Measurements from ENCODE around the gene ARHGEF7.

ARHGEF7 gene

DNA sequence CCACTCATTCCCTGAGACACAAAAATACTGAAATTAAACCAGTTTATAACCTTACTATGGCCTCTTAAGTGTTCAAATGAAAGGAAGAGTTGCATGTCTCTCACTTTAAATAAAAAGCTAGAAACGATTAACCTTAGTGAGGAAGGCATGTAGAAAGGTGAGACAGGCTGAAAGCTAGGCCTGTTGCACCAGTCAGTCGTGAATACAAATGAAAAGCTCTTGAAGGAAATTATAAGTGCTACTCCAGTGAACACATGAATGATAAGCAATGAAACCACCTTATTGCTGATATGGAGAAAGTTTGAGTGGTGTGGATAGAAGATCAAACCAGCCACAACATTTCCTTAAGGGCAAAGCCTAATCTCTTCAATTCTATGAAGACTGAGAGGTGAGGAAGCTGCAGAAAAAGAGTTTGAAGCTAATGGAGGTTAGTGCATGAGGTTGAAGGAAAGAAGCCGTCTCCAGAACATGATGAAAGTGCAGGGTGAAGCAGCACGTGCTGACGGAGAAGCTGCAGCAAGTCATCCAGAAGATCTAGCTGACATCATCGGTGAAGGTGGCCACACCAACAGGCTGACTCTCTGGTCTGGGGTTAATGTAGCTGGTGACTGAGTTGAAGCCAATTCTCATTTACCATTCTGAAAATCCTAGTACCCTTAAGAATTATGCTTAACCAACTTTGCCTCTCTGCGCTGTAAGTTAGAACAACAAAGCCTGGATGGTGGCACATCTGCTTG, 110.9 kb downstream of the ARHGEF7 start:
- DNase-seq (ENCODE audit: low read depth in 2 of 2) = no peak

DNA sequence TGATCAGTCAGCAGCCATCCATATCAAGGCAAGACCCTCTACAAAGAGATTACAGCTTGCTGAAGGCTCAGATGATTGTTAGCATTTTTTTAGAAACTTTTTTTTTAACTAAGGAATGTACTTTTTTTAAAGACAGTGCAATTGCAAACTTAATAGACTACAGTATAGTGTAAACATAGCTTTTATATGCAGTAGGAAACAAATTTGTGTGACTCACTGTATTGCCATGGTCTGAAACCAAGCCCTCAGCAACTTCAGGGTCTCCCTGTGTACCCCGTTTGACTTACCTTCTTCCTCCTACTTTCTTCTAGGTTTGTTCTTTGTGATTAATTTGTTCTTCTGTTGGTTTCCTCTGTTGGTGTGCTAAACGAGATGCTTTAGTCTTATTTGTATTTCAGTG, 112.3 kb downstream of the ARHGEF7 start:
- no peak for DNase-seq (ENCODE audit: low read depth in 2 of 2)

DNA sequence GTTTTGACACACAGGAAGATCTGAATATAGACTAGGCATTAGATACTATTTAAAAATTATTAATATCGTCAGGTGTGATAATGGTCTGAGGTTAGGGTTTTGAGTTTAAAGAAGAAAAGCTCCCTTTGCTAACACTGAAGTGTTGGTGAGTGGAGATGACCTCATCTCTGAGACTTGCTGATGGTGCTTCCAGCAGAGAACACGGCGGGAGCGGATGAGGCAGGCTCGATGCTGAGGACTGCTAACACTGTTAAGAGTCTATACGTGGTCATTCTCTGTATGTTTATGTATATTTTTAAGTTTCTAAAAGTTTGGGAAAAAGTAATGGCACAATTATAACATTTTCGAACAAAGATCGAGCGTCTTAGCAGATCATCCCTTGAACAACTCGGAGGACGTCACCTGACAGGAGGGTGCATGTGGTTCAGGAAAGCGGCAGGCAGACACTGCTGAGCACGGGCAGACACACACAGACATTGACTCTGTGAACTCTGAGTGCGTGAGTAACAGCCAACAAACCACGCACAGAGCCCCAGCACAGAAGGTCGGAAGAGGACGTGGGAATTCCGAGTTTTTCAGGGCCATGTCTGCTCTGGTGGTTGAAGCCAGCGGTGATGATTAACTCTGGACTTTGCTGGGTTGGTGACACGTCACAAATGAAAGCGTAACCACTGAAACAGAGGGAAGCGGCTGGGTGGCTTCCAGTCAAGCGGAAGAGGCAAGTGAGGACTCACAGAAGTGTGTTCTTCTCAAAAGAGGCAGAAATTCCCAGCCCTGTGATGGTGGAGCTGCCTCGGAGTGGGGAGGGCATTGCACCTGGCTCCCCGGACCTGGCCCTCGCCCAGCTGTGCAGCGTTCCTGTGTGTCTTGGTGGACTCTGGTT, 113.4 kb downstream of the ARHGEF7 start:
- no peak for DNase-seq (ENCODE audit: low read depth in 2 of 2)

DNA sequence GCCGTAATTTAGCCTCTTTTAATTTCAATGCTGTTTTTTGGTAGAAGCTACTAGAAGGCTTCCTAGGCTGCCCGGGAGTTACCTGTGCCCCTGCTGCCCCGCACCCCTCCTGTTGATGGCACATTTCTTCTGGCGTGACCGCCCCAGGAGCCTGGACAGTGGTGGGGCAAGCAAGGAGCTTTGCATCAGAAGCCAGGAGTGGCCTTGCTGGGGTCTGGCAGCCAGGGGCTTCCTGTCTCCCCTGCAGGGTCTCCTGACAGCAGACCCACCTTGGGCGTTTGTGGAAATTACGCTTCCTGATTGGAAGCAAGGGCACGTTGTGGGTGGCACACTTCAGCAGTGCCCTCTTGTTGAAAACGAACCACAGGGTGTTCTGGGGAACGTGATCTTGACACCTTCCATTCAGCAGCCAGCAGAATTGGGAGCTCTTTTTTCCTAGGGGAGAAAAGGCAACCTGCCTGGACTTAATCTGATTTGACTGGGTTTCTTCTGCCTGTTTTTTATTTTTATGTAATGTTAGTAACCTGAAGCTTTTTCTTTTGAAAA, 115.3 kb downstream of the ARHGEF7 start:
- DNase-seq (ENCODE audit: low read depth in 2 of 2) = no peak

DNA sequence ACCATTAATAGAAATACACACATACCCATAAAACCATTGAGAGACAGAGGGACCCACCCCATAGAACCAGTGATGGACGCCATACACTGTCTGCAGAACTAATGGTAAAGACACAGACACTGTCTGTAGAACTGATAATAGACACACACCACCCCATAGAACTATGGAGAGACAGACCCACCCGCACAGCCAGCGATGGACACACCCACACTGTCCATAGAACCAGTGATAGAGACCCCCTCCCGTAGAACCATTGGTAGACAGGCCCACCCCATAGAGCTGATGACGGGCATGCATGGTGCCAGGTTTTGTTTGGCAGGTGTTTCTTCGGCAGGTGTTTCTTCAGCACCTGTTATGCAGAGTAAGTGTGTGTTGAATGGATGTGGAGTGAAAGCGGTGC, 117.1 kb downstream of the ARHGEF7 start:
- no peak for DNase-seq (ENCODE audit: low read depth in 2 of 2)

DNA sequence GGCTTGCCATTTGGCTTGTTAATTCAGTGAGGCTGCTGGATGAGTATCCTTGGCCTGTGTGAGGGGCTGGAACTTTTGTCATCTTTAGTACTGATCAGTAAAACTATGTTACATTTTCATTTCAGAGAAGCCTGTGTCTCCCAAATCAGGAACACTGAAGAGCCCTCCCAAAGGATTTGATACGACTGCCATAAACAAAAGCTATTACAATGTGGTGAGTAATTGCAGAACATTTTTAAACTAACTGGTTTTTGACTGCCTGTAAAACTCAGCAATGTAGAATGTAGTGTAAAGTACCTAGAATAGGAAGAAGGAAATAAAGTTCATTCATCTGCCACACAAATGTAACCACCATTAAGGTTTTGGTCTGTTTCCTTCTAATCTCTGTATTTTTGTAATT, 118.0 kb downstream of the ARHGEF7 start:
- DNase-seq (ENCODE audit: low read depth in 2 of 2) = no peak

DNA sequence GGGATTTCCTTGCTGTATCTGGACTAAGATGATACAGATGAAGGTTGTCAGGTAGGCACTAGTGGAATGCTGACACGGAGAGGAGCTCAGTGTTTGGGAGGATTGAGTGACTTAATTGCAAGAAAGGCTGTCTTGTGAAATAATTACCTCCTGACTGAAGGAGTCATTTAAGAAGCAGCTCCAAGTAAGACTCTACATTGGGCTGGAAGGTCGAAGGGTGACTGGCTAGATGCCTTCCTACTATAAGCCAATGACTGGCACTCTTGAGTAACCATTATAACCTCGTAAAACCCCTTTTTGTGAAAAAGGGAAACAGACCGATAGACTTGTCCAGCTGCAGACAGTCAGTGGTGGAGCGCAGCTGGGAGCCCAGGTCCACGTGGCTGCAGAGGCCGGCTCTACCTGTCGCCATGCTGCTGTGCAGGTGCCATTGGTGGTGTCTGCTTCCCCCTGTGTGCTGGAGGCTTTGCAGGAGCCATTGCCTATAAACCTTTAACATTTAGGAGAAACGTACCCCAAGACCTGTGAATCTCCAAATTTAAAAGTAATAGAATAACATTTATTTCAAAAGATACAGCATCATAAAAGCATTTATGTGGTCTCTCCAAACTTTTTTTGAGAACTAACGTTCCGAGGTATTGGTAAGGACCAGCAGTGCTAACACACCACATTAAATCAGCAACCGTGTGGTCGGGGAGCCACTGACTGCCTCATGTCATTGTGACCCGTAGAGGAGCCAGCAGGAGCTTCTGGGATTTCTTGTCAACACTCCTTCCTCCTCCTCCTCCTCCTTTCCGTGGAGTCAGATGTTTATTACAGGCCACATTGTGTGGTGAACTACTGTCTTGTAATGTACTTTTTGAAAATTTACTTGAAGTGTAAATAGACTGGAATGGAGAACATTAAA, 124.9 kb downstream of the ARHGEF7 start:
- no peak for DNase-seq (ENCODE audit: low read depth in 2 of 2)

DNA sequence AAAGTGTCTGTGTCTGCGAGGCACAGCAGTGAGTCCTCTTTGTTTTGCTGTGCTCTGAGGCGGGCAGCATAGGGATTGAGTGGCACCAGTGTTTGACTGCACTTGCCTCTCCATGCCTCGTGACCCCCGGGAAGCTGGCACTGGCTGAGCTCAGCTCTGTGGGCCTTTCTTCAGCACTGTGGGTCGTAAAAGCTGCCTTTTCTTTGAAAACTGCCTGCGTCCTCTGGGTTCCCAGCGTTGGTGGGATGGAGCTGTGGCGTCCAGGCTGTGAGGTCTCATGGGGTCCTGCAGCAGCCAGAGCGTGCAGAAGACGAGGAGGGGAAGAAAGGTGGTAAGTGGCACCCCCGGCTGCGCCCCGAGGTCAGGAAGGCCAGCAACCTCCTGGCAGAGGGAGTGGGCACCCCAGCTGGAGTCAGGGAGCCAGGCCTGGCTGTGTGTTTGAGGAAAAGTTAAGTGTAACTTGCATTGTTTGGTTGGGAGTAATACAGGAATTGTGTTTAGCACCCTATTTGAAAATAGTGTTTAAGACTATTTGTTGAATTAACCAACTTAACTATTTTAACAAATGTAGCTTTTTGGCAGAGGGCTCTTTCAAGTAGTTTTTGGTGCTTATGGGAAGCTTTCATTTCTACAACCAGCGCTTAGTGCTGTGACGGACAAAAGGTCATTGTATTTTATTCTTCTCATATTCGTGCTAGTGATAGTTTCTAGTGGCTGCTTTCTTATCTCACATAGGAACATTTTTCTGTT, 126.1 kb downstream of the ARHGEF7 start:
- no peak for DNase-seq (ENCODE audit: low read depth in 2 of 2)

DNA sequence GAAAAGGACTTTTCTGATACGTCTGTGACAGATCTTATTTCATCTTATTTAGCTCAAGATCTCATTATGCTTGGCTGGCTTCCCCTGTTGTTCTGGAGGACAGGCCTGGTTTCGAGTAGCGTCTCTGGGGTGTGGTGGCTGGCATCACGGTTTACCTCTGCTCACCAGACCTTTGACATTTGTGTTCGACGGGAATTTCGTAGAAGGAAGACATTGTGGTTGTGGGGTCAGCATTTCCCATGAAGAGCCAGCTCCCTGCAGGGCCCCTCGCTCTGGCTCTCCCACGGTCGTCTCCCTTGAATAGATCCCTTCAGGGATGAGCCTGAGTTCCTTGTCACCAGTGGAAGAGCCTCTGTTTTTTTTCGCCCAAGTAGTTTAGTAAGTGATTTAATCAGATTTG, 126.8 kb downstream of the ARHGEF7 start:
- DNase-seq (ENCODE audit: low read depth in 2 of 2) = no peak

DNA sequence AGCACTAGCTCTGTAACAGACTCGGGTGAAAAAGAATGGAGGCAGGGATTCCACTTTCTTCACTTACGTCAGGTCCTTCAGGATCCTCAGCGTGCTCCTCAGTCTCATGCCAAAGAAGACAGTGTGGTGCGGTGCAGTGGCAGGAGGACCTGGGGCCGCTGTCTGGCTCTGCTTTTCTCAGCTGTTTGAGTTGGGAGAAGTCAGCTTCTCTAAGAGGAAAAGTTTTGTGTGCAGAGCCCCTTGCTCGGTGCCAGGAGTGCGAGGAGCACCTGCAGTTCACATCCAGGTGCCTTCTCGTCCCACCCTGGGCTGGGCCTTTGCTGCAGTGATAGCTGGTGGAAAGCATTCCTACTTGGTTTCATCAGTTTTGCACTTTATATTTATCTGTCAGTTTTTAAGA, 127.5 kb downstream of the ARHGEF7 start:
- DNase-seq (ENCODE audit: low read depth in 2 of 2) = no peak

DNA sequence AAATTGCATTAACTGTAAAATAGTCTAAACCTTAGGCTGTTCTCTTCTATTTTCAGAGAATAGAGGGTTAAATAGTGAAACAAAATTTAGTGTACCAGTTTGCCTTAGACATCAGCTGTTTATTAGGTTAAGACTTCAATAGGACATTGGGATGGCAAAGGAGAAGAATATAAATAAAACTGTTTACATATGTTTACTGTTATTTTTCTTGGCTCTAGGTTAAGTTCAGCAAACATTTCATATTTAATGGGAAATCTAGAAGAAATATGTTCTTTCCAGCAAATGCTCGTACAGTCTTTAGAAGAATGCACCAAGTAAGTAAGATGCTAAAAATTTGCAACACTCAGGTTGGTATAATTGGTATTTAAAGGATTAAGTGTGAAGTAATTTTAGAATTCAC, 128.9 kb downstream of the ARHGEF7 start:
- no peak for DNase-seq (ENCODE audit: low read depth in 2 of 2)

DNA sequence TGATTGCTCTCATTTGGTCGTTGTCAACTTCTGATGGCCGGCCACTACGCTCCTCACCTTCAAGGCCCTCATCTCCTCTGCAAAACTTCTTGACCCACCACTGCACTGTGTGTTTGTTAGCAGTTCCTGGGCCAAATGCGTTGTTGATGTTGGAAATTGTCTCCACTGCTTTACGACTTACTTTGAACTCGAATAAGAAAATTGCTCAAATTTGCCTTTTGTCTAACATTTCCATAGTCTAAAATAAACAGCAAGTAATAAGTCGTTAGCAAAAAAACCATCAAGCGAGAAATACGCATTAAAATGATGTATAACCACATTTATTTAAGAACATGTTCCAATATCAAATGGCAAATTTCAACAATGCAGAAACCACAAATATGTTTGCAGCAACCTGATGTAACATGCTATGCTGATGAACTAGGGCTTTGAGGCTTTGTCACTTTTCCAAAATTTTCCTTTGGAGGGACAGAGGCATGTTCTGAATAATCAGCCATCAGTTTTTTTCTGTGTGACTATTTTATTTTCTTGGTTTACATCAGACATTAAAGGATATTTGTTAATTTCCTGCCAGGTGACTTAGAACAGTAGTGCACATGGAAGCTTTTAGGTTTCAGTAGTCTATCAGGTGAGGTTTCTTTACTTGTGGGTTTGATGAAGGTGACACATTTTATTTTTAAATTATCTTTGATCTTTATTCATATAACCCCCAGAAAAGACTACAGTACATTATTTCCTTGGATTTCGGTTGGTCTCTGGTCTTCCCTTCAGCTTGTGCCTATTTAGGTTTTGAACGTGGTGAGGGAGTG, 130.7 kb downstream of the ARHGEF7 start:
- no peak for DNase-seq (ENCODE audit: low read depth in 2 of 2)

DNA sequence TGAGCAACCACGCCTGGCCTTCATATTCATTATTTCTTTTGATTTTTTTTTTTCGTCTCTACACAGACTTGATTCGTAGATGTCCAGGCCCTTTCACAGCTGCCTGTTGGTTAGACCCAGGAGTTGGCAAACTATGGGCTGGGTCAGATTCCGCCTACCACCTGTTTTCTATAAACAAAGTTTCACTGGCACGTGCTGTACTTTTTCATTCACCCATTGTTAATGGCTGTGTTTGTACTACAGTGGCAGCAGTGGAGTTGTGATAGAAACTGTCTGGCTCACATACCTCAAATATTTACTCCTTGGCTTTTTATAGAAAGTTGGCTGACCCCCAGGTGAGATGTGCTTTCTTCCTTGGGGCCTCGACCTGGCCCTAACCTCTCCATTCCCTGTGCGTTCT, 132.4 kb downstream of the ARHGEF7 start:
- DNase-seq (ENCODE audit: low read depth in 2 of 2) = no peak

DNA sequence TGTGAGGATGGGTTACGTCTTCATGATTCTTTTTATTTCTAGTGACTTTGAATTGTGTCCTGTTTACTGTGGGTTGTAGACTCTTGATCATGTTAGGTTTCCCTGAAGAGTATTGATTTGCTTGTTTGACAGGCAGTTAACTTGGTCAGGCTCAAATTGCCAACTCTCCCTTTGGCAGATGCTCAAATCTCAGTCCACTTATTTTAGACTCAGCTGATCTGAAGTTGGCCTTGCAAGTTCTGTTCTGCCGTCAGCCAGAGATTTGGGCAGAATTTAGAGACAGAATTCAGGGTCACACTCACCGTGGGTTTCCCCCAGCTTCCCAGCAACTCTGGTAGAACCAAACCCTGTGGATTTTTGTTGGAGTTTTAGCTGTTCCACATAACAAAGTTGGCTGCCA, 133.7 kb downstream of the ARHGEF7 start:
- DNase-seq (ENCODE audit: low read depth in 2 of 2) = no peak

DNA sequence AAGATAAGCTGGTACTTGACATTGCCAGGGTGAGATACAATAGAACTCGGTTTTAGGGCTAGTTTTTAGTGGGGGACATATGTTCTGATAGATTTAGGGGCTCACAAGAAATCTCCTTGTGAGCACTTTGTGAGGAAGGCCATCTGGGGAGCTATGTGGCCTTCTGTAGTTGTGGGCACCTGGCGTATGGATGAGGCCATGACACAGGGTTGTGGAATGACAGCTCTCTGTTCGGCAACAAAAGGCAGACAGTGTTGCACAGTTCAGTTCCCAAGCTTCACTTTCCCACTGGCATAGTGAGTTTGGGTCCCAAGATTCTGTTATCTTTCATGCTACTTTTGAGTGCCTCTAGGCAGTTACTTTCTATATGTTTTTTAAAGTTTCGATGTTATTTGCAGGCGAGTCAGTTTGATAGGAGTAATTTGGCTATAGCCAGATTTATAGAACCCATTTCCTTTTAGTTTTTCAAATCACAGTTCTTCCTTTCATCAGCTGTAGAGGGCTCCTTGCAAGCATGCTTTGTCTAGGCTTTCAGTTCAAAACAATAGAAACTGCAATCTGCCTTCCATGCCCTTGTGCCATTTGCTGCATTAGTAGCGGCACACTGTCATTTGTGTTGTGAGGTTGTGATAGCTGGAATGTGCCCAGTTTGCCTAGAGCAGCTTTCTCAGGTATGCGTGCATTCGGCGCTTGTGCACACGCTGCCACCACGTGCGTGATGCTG, 134.7 kb downstream of the ARHGEF7 start:
- DNase-seq (ENCODE audit: low read depth in 2 of 2) = no peak

DNA sequence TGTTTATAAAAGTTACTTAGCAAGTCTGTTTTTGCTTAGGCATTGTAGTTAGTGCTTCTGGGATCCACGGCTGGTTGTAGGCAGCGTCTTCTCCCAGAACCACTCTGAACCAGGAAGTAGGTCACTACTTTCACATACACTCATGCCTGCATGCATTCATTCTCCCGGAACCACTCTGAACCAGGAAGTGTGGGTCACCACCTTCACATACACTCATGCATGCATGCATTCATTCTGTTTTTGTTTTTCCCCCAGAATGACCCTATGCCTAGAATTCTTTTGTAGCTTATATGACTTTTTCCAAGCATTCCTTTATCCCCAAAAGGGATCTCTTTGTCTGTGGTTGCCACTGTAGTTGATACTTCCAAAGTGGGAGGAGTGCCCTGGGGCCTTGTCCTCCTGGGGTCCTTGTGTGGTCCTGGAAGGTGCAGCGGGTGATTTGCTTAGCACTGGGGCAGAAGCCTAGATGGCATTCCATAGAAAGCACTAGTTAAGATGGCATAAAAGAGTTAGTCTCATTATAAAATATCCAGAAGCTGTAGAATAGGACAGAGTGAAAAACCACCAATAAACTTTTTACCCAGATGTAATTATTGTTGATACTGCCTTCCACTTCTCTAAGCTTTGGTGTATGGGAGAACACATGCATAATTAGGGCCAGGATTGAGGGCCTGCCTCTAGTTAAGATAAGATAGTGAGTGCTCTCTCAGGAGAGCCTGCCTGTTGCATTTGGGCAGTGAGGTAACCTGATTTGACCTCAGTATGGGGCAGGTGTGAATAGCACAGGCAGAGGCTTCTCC, 136.7 kb downstream of the ARHGEF7 start:
- DNase-seq (ENCODE audit: low read depth in 2 of 2) = no peak

DNA sequence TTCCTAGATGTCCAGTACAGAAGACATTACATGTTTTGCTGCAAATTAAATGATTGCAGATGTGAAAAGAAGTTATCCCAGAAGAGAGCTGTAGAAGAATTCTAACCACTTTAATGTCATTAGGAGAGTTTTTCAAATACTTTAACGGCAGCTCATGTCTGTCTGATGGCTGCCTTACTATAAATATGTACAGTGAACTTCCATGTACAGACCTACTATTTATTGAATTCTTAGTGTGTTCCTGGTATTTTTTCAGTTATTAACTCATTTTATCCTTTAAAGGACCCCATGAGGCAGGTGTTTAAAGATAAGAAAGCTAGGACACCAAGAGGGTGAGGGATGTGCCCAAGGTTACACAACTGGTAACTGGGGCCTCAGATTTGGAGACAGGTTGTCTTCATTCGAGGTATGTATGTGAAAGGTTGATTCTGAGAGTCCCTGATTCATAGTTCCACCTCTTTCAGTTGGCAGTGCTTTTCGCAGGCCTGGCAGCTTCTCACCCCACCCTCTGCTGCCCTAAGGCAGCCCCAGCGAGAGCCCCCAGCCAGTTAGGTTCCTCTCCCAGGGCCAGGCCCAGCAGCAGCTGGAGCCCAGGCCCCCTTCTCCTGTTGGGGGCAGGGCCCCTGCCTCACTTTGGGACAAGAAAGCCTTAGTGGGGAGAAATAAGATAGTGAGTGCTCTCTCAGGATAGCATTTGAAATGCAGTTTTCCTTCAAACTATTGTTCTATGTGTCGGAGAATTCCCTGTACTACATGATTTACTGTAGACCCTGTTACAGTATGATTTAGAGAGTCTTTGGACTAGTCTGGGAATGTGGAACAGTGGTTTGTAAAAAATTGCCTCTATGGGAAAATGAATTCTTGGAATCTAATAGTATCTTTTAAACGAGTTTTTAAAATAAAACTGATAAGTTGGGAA, 137.6 kb downstream of the ARHGEF7 start:
- DNase-seq (ENCODE audit: low read depth in 2 of 2) = no peak
